GM23248 (cell line): ENCODE data around the gene VPS33B.

ENCODE experiments used
- EZH2 ChIP-seq: fragments of 200-600 bp; sonication (generic); IDR thresholded peaks from 2 replicates; pipeline ENCODE4 v1.6.1; 2018; ENCODE audit warnings: antibody characterized with exemption, mild to moderate bottlenecking; ENCODE audit not compliant: insufficient read depth, poor library complexity, severe bottlenecking
- EZH2phosphoT487 ChIP-seq: fragments of 200-600 bp; sonication (generic); IDR thresholded peaks from 2 replicates; pipeline ENCODE4 v1.6.1; 2018; ENCODE audit warnings: antibody characterized with exemption, moderate library complexity, mild to moderate bottlenecking, low read depth; ENCODE audit not compliant: insufficient read depth

GRCh38 chr15:91040856-91041255 is 18.5 kb upstream of the VPS33B start:
- TF ChIP-seq EZH2 (no peak), EZH2phosphoT487 (no peak)
